GM12874 (cell line): ENCODE measurements around the gene MMS19.

ENCODE experiments used
- CTCF ChIP-seq: IDR thresholded peaks from 2 replicates; pipeline ENCODE4 v1.5.1; 2011; ENCODE audit warnings: low read depth, mild to moderate bottlenecking, control low read depth, low read length, moderate library complexity; ENCODE audit not compliant: insufficient read depth

The MMS19 gene

GRCh38 chr10:97498076-97498840 is at the start of gene MMS19:
TSS of gene MMS19 (minus strand) at chr10:97498422. CDS start at chr10:97498384, 38 bp downstream.
- TF ChIP-seq CTCF: no peak

GRCh38 chr10:97547962-97548361 is 49.7 kb upstream of the MMS19 start:
- no peak for TF ChIP-seq CTCF

- TF ChIP-seq CTCF: no peak
Measured at GRCh38 chr10:97547271-97547600, 49.0 kb upstream of the MMS19 start.

GRCh38 chr10:97546456-97547270 is 48.4 kb upstream of the MMS19 start:
- no peak for TF ChIP-seq CTCF

GRCh38 chr10:97543025-97543546 is 44.9 kb upstream of the MMS19 start:
- no peak for TF ChIP-seq CTCF

- TF ChIP-seq CTCF: no peak
Measured at GRCh38 chr10:97542169-97543024, 44.2 kb upstream of the MMS19 start.
